Thyroid gland (tissue), 4 donors: Measurements from ENCODE around the gene ZNF467. TPM values are rescaled to one million over a fixed set of nuclear protein-coding genes. Genes with fewer than 3 reads are reported as not detected.

Experiments
- DNase-seq, 2 donors: peaks; one replicate each; pipeline ENCODE4 v3.0.0-alpha.2; 2019
- H3K27ac ChIP-seq, 3 donors: fragments of 200-600 bp; sonication (generic); 1 replicate in 2 of 3; 2 replicates in 1 of 3; pipeline ENCODE4 v1.5.1; 2016 to 2019; ENCODE audit warnings: mild to moderate bottlenecking in 1 of 3, moderate library complexity in 1 of 3
- H3K27me3 ChIP-seq: fragments of 200-600 bp; sonication (generic); one replicate; pipeline ENCODE4 v1.5.1; 2019
- H3K36me3 ChIP-seq, 2 donors: fragments of 200-600 bp; sonication (generic); one replicate each; pipeline ENCODE4 v1.5.1; 2016 to 2019
- H3K4me1 ChIP-seq, 2 donors: fragments of 200-600 bp; sonication (generic); one replicate each; pipeline ENCODE4 v1.5.1; 2017 to 2019
- H3K4me3 ChIP-seq, 3 donors: fragments of 200-600 bp; sonication (generic); replicated peaks in 1 of 3; 1 replicate in 2 of 3; 2 replicates in 1 of 3; pipeline ENCODE4 v1.5.1; 2016; ENCODE audit warnings: mild to moderate bottlenecking in 1 of 3
- H3K9me3 ChIP-seq: fragments of 200-600 bp; sonication (generic); one replicate; pipeline ENCODE4 v1.5.1; 2017
- CTCF ChIP-seq, 6 experiments: fragments of 200-600 bp in 3 of 6; fragments of 450-650 bp in 3 of 6; sonication (generic) in 3 of 6; IDR thresholded peaks; one replicate each; pipeline ENCODE4 v1.5.1; 2016 to 2019; ENCODE audit warnings: antibody characterized with exemption in 6 of 6, mild to moderate bottlenecking in 2 of 6, inconsistent platforms in 1 of 6, moderate library complexity in 1 of 6
- POLR2A ChIP-seq, 2 donors: fragments of 450-650 bp; IDR thresholded peaks; one replicate each; pipeline ENCODE4 v1.6.1; 2017; ENCODE audit warnings: antibody characterized with exemption in 2 of 2, mild to moderate bottlenecking in 2 of 2, moderate library complexity in 1 of 2
- WGBS, 2 donors: methylation state at CpG; one replicate each; pipeline ENCODE4 v1.1.5; 2017; 5-methylcytosine and 5-hydroxymethylcytosine counted together
- intact Hi-C: fragments of 100-400 bp; cut with DNase I; formaldehyde crosslinking; loops from one replicate; pipeline ENCODE4 v1.15.1; 2023
- total RNA-seq, 4 donors: library from RNA; depleted of rRNA; stranded (reverse); fragments of >200 nt; gene quantifications; one replicate each; pipeline ENCODE4 v1.2.3, GENCODE V29; 2016

The ZNF467 gene
- total RNA-seq, 4 donors from 2014 or later: 11.8 to 18.8 (median 15.5) TPM

GRCh38 chr7:149769915-149770314, 3.5 kb downstream of the ZNF467 start:
- no peak overlapping the region for H3K27ac ChIP-seq
- DNase-seq: no peak
- peaks cover 15 to 19% of the 10 kb centered on the region in 2 donors for H3K4me1 ChIP-seq
- TF ChIP-seq CTCF (IDR thresholded peaks at IDR 0.05) (no peak), POLR2A (IDR thresholded peaks at IDR 0.05) (no peak)
- H3K4me3 ChIP-seq: no peak overlapping the region
- no peaks in the 10 kb centered on the region for H3K9me3 ChIP-seq
- intact Hi-C loops: loop anchor here (5.0 kb wide), 2 partner anchors 53 to 67 kb away; partner anchors contain the start of gene ZNF862
- no peaks in the 10 kb centered on the region for H3K27me3 ChIP-seq
- peaks cover 1 to 3% of the 10 kb centered on the region in 2 donors for H3K36me3 ChIP-seq
- WGBS, 2 donors: 96 to 98% methylated on average over 2 of the region's 2 CpGs

GRCh38 chr7:149768931-149769330, 4.5 kb downstream of the ZNF467 start:
- H3K27me3 ChIP-seq: no peaks in the 10 kb centered on the region
- TF ChIP-seq CTCF (IDR thresholded peaks at IDR 0.05) (no peak), POLR2A (IDR thresholded peaks at IDR 0.05) (no peak)
- H3K9me3 ChIP-seq: no peaks in the 10 kb centered on the region
- no peak for DNase-seq
- no peak overlapping the region for H3K27ac ChIP-seq
- intact Hi-C loops: loop anchor here (5.0 kb wide), 1 partner anchor 52 kb away; no protein-coding TSS in a partner anchor
- 90 to 92% methylated on average over 5 of the region's 7 CpGs for WGBS, 2 donors
- H3K4me1 ChIP-seq: peaks cover 6 to 9% of the 10 kb centered on the region in 2 donors
- H3K4me3 ChIP-seq: no peak overlapping the region
- peaks cover 5 to 9% of the 10 kb centered on the region in 2 donors for H3K36me3 ChIP-seq

- H3K9me3 ChIP-seq: no peaks in the 10 kb centered on the region
- peaks cover 3 to 7% of the 10 kb centered on the region in 2 donors for H3K4me1 ChIP-seq
- peaks cover 5 to 9% of the 10 kb centered on the region in 2 donors for H3K36me3 ChIP-seq
- WGBS, 2 donors: 91 to 92% methylated on average over 8 of the region's 8 CpGs
- H3K27me3 ChIP-seq: no peaks in the 10 kb centered on the region
- no peak for TF ChIP-seq CTCF (IDR thresholded peaks at IDR 0.05)
- no peak for TF ChIP-seq POLR2A (IDR thresholded peaks at IDR 0.05)
- DNase-seq: no peak
- H3K27ac ChIP-seq: no peak overlapping the region
- no peak overlapping the region for H3K4me3 ChIP-seq
- intact Hi-C loops: loop anchor here (5.0 kb wide), 1 partner anchor 50 kb away; no protein-coding TSS in a partner anchor
Measured at GRCh38 chr7:149767068-149767467, 6.3 kb downstream of the ZNF467 start.

- intact Hi-C loops: loop anchor here (5.0 kb wide), 1 partner anchor 49 kb away; no protein-coding TSS in a partner anchor
- H3K4me1 ChIP-seq: peaks cover 1 to 5% of the 10 kb centered on the region in 2 donors
- 89 to 93% methylated on average over 18 of the region's 18 CpGs for WGBS, 2 donors
- TF ChIP-seq CTCF (IDR thresholded peaks at IDR 0.05) (no peak), POLR2A (IDR thresholded peaks at IDR 0.05) (no peak)
- peaks cover 5 to 9% of the 10 kb centered on the region in 2 donors for H3K36me3 ChIP-seq
- no peaks in the 10 kb centered on the region for H3K9me3 ChIP-seq
- no peaks in the 10 kb centered on the region for H3K27me3 ChIP-seq
- H3K27ac ChIP-seq: no peak overlapping the region
- DNase-seq: no peak
- H3K4me3 ChIP-seq: no peak overlapping the region
Measured at GRCh38 chr7:149766135-149766675, 7.2 kb downstream of the ZNF467 start.

- no peaks in the 10 kb centered on the region for H3K27me3 ChIP-seq
- intact Hi-C loops: loop anchor here (5.0 kb wide), 1 partner anchor 48 kb away; no protein-coding TSS in a partner anchor
- H3K36me3 ChIP-seq: peaks cover 5 to 9% of the 10 kb centered on the region in 2 donors
- no peaks in the 10 kb centered on the region for H3K4me1 ChIP-seq
- 90 to 91% methylated on average over 41 to 69 of the region's 76 CpGs for WGBS, 2 donors
- no peak for DNase-seq
- H3K4me3 ChIP-seq: no peak overlapping the region
- H3K9me3 ChIP-seq: no peaks in the 10 kb centered on the region
- TF ChIP-seq CTCF (IDR thresholded peaks at IDR 0.05) (no peak), POLR2A (IDR thresholded peaks at IDR 0.05) (no peak)
- H3K27ac ChIP-seq: no peak overlapping the region
Measured at GRCh38 chr7:149765399-149766121, 7.8 kb downstream of the ZNF467 start.
